H1 (cell line): Measurements from ENCODE around the gene CBX2. TPM values are rescaled to one million over a fixed set of nuclear protein-coding genes. Genes with fewer than 3 reads are reported as not detected.

Experiments used
- BCL11A ChIP-seq, 2 experiments: IDR thresholded peaks; one replicate each; pipeline ENCODE4 v1.6.1; 2011; ENCODE audit warnings: low read depth in 2 of 2, low read length in 2 of 2, mild to moderate bottlenecking in 2 of 2
- CEBPB ChIP-seq: IDR thresholded peaks from 2 replicates; pipeline ENCODE4 v1.6.1; 2012; ENCODE audit warnings: low read depth, low read length
- CHD7 ChIP-seq: fragments of 300-600 bp; sonication (generic); IDR thresholded peaks from 2 replicates; pipeline ENCODE4 v1.7.1; 2012; ENCODE audit warnings: low read length, moderate library complexity, mild to moderate bottlenecking, inconsistent platforms; ENCODE audit not compliant: insufficient replicate concordance
- CTBP2 ChIP-seq: IDR thresholded peaks from 2 replicates; pipeline ENCODE4 v1.7.0; 2011; ENCODE audit warnings: borderline replicate concordance, mild to moderate bottlenecking, moderate library complexity, mixed read lengths, low read length; ENCODE audit not compliant: insufficient read depth, insufficient read length
- GTF2F1 ChIP-seq: IDR thresholded peaks from 2 replicates; pipeline ENCODE4 v1.6.1; 2012; ENCODE audit warnings: low read depth, low read length, improper control_type of control experiment, borderline replicate concordance
- JUN ChIP-seq: IDR thresholded peaks from 2 replicates; pipeline ENCODE4 v1.6.1; 2011; ENCODE audit warnings: low read depth, mild to moderate bottlenecking, improper control_type of control experiment, low read length
- RAD21 ChIP-seq, 2 experiments: IDR thresholded peaks in 1 of 2; conservative IDR thresholded peaks in 1 of 2; 2 replicates each; pipeline ENCODE4 v1.6.1; 2011; ENCODE audit warnings: low read depth in 2 of 2, low read length in 2 of 2, improper control_type of control experiment in 1 of 2, inconsistent platforms in 1 of 2, mild to moderate bottlenecking in 1 of 2, moderate library complexity in 1 of 2
- SAP30 ChIP-seq: fragments of 300-600 bp; sonication (generic); IDR thresholded peaks from 2 replicates; pipeline ENCODE4 v1.7.1; 2012; ENCODE audit warnings: low read length, moderate library complexity, mild to moderate bottlenecking, inconsistent platforms; ENCODE audit not compliant: insufficient read depth, insufficient replicate concordance
- TAF1 ChIP-seq: IDR thresholded peaks from 2 replicates; pipeline ENCODE4 v1.6.1; 2011; ENCODE audit warnings: mild to moderate bottlenecking, low read depth, low read length
- USF2 ChIP-seq: IDR thresholded peaks from 2 replicates; pipeline ENCODE4 v1.6.1; 2011; ENCODE audit warnings: low read length, improper control_type of control experiment
- polyA plus RNA-seq, 7 experiments: library from polyadenylated mRNA; depleted of rRNA in 3 of 7; stranded (reverse) in 5 of 7; unstranded in 2 of 7; fragments of >200 nt in 5 of 7; fragments of 200-250 nt in 2 of 7; gene quantifications; 1 replicate in 5 of 7; 2 replicates in 1 of 7; 4 replicates in 1 of 7; pipeline versions ENCODE4 v1.2.1 to v1.2.3, GENCODE V29; 2011 to 2013; ENCODE audit warnings: missing spikeins in 2 of 7, mixed read lengths in 2 of 7
- total RNA-seq: library from RNA; stranded (reverse); fragmentation: NEBNext Ultra II Directional; extraction: Animal tissue kit (Norgen Biotek cat#: 25700); gene quantifications from 2 replicates; pipeline ENCODE4 v1.2.1, GENCODE V29; 2021

Gene CBX2
- total and polyA plus RNA-seq, 2 of the 8 experiments (the other 6 are each of a cell fraction or from before 2014, with no cell fraction given), result 64.3 to 83.9 TPM

- no peak for TF ChIP-seq CHD7
- no peak for TF ChIP-seq BCL11A (IDR thresholded peaks at IDR 0.05; ENCODE audit: low read depth in 2 of 2, low read length in 2 of 2)
- TF ChIP-seq TAF1, result no peak
- no peak for TF ChIP-seq SAP30
- TF ChIP-seq JUN, result no peak
- no peak for TF ChIP-seq CEBPB
- no peak for TF ChIP-seq RAD21 (IDR thresholded peaks at IDR 0.05 in 1 of 2, conservative IDR thresholded peaks at IDR 0.05 in 1 of 2; ENCODE audit: low read depth in 2 of 2, low read length in 2 of 2)
- TF ChIP-seq CTBP2, result no peak
- TF ChIP-seq GTF2F1, result no peak
- TF ChIP-seq USF2, result no peak
Observed at GRCh38 chr17:79755591-79755990, 22.4 kb upstream of the CBX2 start (continued).
